Measurements from ENCODE around the gene RAPGEF3. TPM values are rescaled to one million over a fixed set of nuclear protein-coding genes. Genes with fewer than 3 reads are reported as not detected.

The RAPGEF3 gene
- total RNA-seq, 6 donors from 2014 or later, result 19.0 to 94.0 (median 52.1) TPM

- TF ChIP-seq EP300 (IDR thresholded peaks at IDR 0.05) (no peak), POLR2AphosphoS5 (IDR thresholded peaks at IDR 0.05) (no peak), CTCF (IDR thresholded peaks at IDR 0.05) (no peak), POLR2A (IDR thresholded peaks at IDR 0.05) (no peak)
- H3K36me3 ChIP-seq, result no peaks in the 10 kb centered on the region
- DNase-seq (no peak), ATAC-seq (ENCODE audit: low FRiP score in 2 of 2) (no peak)
- 38 to 40% methylated on average over 4 to 7 of the region's 7 CpGs for WGBS, 2 donors
- H3K9me3 ChIP-seq, result no peaks in the 10 kb centered on the region
- no peaks in the 10 kb centered on the region for H3K27me3 ChIP-seq
- peaks cover 67 to 72% (median 68%) of the 10 kb centered on the region in 4 donors for H3K4me1 ChIP-seq
- peak overlapping the region; percentile 38 to 73 (median 60) for H3K4me3 ChIP-seq
- H3K27ac ChIP-seq, result peak overlapping the region; percentile 80 to 90 (median 86)
Observed at GRCh38 chr12:47757364-47757839, 1.3 kb downstream of the RAPGEF3 start.

- Histone ChIP-seq H3K9me3 (no peaks in the 10 kb centered on the region), H3K4me3 (peak overlapping the region in 3 of 4 donors; percentile 1 to 72 (median 48)), H3K36me3 (peaks cover 0 to 7% (median 2%) of the 10 kb centered on the region in 4 donors), H3K27ac (peak overlapping the region; percentile 20 to 90 (median 80)), H3K4me1 (peaks cover 68 to 80% (median 70%) of the 10 kb centered on the region in 4 donors), H3K27me3 (no peaks in the 10 kb centered on the region)
- TF ChIP-seq POLR2AphosphoS5 (IDR thresholded peaks at IDR 0.05) (peak in 1 of 2 donors; percentile 12), POLR2A (IDR thresholded peaks at IDR 0.05) (no peak)
- ATAC-seq (ENCODE audit: low FRiP score in 2 of 2) (no peak), DNase-seq (peak in 1 of 2 donors; percentile 87)
- WGBS, 2 donors, result 58 to 61% methylated on average over 12 of the region's 12 CpGs
Observed at GRCh38 chr12:47755655-47756562, 2.8 kb downstream of the RAPGEF3 start.

- TF ChIP-seq EP300 (IDR thresholded peaks at IDR 0.05), result peak in 1 of 4 donors; percentile 15
- peak in 1 of 2 donors; percentile 61 for TF ChIP-seq POLR2AphosphoS5 (IDR thresholded peaks at IDR 0.05)
- no peak for TF ChIP-seq CTCF (IDR thresholded peaks at IDR 0.05)
- peak in 1 of 4 donors; percentile 23 for TF ChIP-seq POLR2A (IDR thresholded peaks at IDR 0.05)
- Histone ChIP-seq H3K27me3 (no peaks in the 10 kb centered on the region), H3K4me1 (peaks cover 66 to 79% (median 70%) of the 10 kb centered on the region in 4 donors), H3K9me3 (no peaks in the 10 kb centered on the region), H3K36me3 (peaks cover 0 to 17% (median 6%) of the 10 kb centered on the region in 4 donors), H3K4me3 (no peak overlapping the region), H3K27ac (peak overlapping the region; percentile 66 to 90 (median 80))
- DNase-seq (peak in 1 of 2 donors; percentile 90), ATAC-seq (ENCODE audit: low FRiP score in 2 of 2) (peak in 1 of 2 donors; percentile 70)
- WGBS, 2 donors, result 42 to 67% methylated on average over 2 to 3 of the region's 3 CpGs
Observed at GRCh38 chr12:47754881-47755280, 3.8 kb downstream of the RAPGEF3 start.

- Histone ChIP-seq H3K36me3 (peaks cover 0 to 25% (median 11%) of the 10 kb centered on the region in 4 donors), H3K27me3 (no peaks in the 10 kb centered on the region), H3K27ac (peak overlapping the region; percentile 66 to 90 (median 80)), H3K4me3 (no peak overlapping the region), H3K9me3 (no peaks in the 10 kb centered on the region), H3K4me1 (peaks cover 59 to 71% (median 64%) of the 10 kb centered on the region in 4 donors)
- whole genome bisulfite sequencing, 2 donors, result 63 to 78% methylated on average over 4 of the region's 4 CpGs
- DNase-seq, result no peak
- ATAC-seq (ENCODE audit: low FRiP score in 2 of 2), result no peak
- TF ChIP-seq POLR2A (IDR thresholded peaks at IDR 0.05), result no peak
- no peak for TF ChIP-seq CTCF (IDR thresholded peaks at IDR 0.05)
- TF ChIP-seq POLR2AphosphoS5 (IDR thresholded peaks at IDR 0.05), result no peak
- no peak for TF ChIP-seq EP300 (IDR thresholded peaks at IDR 0.05)
Observed at GRCh38 chr12:47754126-47754525, 4.6 kb downstream of the RAPGEF3 start.

Measured in upper lobe of left lung (tissue), 6 donors.